ENCODE results near the gene HOXB5. TPM values are rescaled to one million over a fixed set of nuclear protein-coding genes. Genes with fewer than 3 reads are reported as not detected.

The HOXB5 gene
- total RNA-seq, 2 experiments from 2014 or later = 0.20 TPM; not detected in 1

DNA sequence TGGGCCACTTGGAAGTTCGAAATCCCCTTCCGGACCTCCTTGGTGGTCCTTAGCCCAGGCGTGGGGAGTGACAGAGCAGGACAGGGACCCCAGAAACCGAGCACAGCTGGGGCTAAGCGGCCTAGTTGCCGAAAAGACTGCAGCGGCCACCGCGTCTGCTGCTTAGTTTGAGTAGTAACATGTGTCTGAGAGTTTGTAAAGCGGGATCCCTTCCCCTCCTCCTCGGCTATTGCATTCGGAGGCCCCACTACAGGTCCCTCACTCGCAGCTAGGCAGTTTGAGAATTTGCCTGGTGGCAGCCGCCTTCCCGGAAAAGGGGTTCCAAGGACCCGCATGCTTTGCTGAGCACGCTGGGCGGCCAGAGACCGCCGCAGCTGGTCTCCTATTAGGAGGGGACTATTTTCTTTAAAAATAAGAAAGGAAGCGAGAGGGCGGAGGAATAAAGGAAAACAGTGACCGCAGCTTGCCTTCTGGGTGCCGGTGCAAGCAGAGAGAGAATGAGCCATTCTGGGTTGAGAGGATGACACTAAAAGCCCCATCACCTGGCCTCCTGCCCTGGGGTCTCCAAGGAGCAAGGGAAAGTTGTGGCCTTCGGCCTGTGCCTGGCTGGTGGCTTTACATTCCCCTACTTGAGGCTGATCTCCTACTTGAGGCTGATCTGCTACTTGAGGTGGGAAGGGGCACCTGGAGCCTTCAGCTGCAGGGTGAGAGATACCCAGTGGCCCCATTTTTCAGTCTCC, 1.1 kb upstream of the HOXB5 start:
- Mint-ChIP-seq H3K4me1 (peaks cover 53% of the 10 kb centered on the region), H3K27ac (no peak overlapping the region), H3K4me3 (no peak overlapping the region), H3K36me3 (ENCODE audit: low read depth) (no peaks in the 10 kb centered on the region), H3K9me3 (no peaks in the 10 kb centered on the region), H3K27me3 (peaks cover 86% of the 10 kb centered on the region)
- ChIA-PET POLR2A (interaction anchor here (0.8 to 1.4 kb wide), 2 partner anchors 18 to 259 kb away, joined by 3 to 7 read pairs; no protein-coding TSS in a partner anchor), CTCF (interaction anchor here (0.8 to 5.8 kb wide), 11 partner anchors 21 to 426 kb away, joined by 3 to 62 read pairs (median 5); partner anchors contain the start of gene HOXB8)
- DNase-seq = no peak

DNA sequence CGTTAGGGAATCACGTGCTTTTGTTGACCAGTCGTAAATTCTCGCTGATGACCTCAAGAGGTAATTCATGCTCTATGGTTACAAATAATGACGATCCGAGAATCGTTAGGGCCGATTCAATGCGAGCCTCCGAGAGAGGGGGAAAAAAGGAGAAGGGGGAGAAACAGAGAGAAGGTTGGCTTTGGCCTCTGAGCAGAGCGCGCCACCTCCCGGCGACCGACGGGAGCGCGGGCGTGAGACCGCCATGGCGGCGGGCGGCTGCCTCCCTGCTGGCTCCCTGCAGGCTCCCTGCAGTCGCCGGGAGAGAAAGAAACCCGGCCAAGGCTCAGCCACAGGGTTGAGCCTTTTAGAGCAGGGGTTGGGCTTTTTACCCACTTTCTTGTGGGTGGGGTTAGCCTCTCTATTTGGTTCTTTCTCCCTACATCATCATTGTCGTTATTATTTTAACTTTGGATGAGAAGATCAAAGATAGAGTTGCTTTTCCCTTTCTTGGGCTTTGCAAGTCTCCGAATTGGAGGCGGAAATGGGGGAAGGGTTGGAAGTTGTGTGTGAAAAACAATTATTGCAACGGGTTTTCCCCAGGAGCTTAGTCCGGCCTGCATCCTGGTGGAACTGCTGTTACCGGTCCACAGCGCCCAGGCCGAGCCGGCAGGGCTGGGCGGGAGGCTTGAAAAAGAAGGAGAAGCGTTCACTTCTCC, 410 bp upstream of the HOXB5 start:
- POLR2A ChIA-PET = interaction anchor here (1.0 to 2.0 kb wide), 10 partner anchors 7 to 272 kb away, joined by 3 to 7 read pairs (median 5); no protein-coding TSS in a partner anchor
- peaks cover 53% of the 10 kb centered on the region for H3K4me1 Mint-ChIP-seq

DNA sequence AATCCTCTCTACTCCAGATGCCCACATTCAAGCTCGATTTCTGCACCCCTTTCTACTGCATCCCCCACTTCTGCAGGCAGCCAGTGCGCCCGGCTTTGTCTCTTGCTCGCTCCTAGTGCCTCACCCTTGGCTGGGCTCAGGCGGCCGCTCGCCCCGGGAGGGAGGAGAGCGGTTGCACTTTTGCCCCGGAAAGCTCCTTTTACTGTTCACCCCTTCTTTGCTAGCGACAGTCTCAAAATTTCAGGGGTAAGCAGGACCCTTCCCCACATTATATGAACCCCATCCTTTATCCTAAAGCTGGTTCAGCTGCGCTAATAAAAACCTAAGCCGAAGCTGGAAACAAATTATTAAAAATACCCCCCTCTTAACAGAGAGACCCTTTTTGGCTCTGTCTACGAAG, 1.0 kb downstream of the HOXB5 start:
- Mint-ChIP-seq H3K4me1 (peaks cover 43% of the 10 kb centered on the region), H3K27ac (no peak overlapping the region)
- POLR2A ChIA-PET = interaction anchor here (0.5 to 2.0 kb wide), 11 partner anchors 9 to 457 kb away, joined by 3 to 7 read pairs (median 4); no protein-coding TSS in a partner anchor

More for the DNA sequence above, 410 bp upstream of the HOXB5 start:
- DNase-seq = peak; percentile 84
- H3K4me3 Mint-ChIP-seq = peak overlapping the region; percentile 71
- CTCF ChIA-PET = interaction anchor here (0.6 to 5.8 kb wide), 36 partner anchors 14 to 567 kb away, joined by 3 to 62 read pairs (median 5); partner anchors contain the start of gene HOXB8
- peaks cover 86% of the 10 kb centered on the region for H3K27me3 Mint-ChIP-seq
- no peak overlapping the region for H3K27ac Mint-ChIP-seq
- no peaks in the 10 kb centered on the region for H3K9me3 Mint-ChIP-seq
- H3K36me3 Mint-ChIP-seq (ENCODE audit: low read depth) = no peaks in the 10 kb centered on the region

DNA sequence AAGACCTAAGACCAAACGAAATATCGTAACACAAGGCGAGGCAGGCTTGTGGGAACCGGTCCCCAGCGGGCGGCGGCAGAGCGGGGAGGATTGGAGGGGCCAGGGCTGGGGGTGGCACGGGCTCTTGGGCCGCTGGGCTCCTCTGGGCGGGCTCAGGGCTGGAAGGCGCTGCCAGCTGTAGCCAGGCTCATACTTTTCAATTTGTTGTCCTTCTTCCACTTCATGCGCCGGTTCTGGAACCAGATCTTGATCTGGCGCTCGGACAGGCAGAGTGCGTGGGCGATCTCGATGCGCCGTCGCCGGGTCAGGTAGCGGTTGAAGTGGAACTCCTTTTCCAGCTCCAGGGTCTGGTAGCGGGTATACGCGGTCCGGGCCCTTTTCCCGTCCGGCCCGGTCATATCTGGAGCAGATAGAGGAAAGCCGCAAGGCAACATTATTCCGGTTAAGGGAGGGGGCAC, 1.5 kb downstream of the HOXB5 start:
- H3K9me3 Mint-ChIP-seq = no peaks in the 10 kb centered on the region
- DNase-seq = no peak
- H3K4me3 Mint-ChIP-seq = no peak overlapping the region
- no peak overlapping the region for H3K27ac Mint-ChIP-seq
- POLR2A ChIA-PET = interaction anchor here (1.0 to 2.0 kb wide), 6 partner anchors 9 to 240 kb away, joined by 3 to 7 read pairs (median 4); no protein-coding TSS in a partner anchor
- no peaks in the 10 kb centered on the region for H3K36me3 Mint-ChIP-seq (ENCODE audit: low read depth)
- peaks cover 43% of the 10 kb centered on the region for H3K4me1 Mint-ChIP-seq
- CTCF ChIA-PET = interaction anchor here (1.1 to 5.8 kb wide), 14 partner anchors 21 to 567 kb away, joined by 4 to 62 read pairs (median 14); no protein-coding TSS in a partner anchor
- peaks cover 84% of the 10 kb centered on the region for H3K27me3 Mint-ChIP-seq

More for the DNA sequence above, 1.0 kb downstream of the HOXB5 start:
- Mint-ChIP-seq H3K36me3 (ENCODE audit: low read depth) (no peaks in the 10 kb centered on the region), H3K4me3 (peak overlapping the region; percentile 71), H3K9me3 (no peaks in the 10 kb centered on the region), H3K27me3 (peaks cover 84% of the 10 kb centered on the region)
- CTCF ChIA-PET = interaction anchor here (0.7 to 5.8 kb wide), 48 partner anchors 10 to 567 kb away, joined by 3 to 62 read pairs (median 4); no protein-coding TSS in a partner anchor
- DNase-seq = no peak

DNA sequence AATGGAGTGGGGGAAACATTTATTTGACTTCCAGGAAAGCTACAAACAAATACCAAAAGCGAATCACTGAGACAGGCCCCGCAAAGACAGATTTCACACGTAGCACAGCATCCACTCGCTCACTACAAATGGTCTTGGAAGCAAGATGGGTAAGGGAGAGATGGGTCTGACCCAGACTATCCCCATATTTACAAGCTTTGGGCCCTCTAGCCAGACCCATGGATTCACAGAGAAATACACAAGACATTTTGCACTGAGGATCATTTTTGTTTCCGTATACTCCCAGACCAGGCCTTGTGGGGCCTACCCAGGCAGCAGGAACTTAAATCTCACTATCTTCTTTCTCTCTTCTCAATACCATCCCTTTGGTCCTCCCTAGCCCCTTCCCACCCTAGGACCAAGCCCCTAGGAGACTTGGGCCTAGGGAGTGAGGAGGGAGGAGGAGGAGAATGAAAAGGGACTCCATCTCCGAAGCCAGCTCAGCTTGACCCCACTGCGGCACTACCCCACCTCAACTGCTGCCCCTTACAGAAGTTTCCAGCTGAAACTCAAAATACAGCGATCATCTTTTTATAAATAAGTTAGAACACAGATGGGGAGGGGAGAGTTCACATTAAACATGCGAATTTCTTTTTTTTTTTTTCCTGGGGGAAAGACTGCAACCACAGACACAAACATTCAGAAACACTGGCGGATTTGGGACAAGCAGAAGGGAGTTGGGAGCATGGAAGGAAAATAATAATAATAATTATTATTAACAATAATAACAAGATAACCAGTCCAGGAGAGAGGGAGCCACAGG, 2.1 kb downstream of the HOXB5 start:
- ChIA-PET CTCF (interaction anchor here (0.7 to 5.8 kb wide), 8 partner anchors 99 to 511 kb away, joined by 3 to 62 read pairs (median 16); no protein-coding TSS in a partner anchor), POLR2A (interaction anchor here (0.8 to 1.9 kb wide), 4 partner anchors 22 to 258 kb away, joined by 3 to 8 read pairs (median 6); no protein-coding TSS in a partner anchor)
- Mint-ChIP-seq H3K27ac (no peak overlapping the region), H3K27me3 (peaks cover 84% of the 10 kb centered on the region), H3K4me1 (peaks cover 43% of the 10 kb centered on the region), H3K4me3 (no peak overlapping the region), H3K9me3 (no peaks in the 10 kb centered on the region), H3K36me3 (ENCODE audit: low read depth) (no peaks in the 10 kb centered on the region)
- no peak for DNase-seq

DNA sequence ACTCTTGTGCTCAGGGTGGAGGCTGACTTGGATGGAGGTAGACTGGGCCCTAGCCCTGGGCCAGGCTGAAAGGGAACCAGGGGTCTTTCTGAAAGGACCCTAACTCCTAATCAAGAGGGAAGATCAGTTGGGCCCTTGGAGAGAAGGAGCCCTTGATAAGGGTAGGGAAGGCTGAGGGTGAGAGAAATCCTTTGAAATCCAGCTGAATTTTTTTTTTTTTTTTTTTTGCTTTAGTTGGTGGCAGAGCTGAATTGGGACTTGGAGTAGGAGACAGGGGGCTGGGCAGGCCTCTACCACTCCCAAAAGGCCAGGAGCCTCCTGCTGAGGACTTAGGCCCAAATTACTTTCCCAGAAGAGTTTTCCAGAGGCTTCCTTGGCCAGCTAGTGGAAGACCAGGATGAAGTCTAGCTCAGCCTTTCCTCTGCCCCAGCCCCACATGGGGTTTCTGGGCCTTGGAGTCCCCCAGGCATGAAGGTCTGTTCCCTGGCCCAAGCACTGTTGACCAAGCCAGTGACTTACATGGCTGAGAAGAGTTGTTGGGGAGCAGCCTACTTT, 2.9 kb downstream of the HOXB5 start:
- H3K4me1 Mint-ChIP-seq = peaks cover 46% of the 10 kb centered on the region
- H3K9me3 Mint-ChIP-seq = no peaks in the 10 kb centered on the region
- no peak overlapping the region for H3K4me3 Mint-ChIP-seq
- CTCF ChIA-PET = interaction anchor here (0.7 to 5.8 kb wide), 5 partner anchors 98 to 510 kb away, joined by 3 to 62 read pairs (median 5); no protein-coding TSS in a partner anchor
- DNase-seq = no peak
- no peak overlapping the region for H3K27ac Mint-ChIP-seq
- H3K36me3 Mint-ChIP-seq (ENCODE audit: low read depth) = no peaks in the 10 kb centered on the region
- POLR2A ChIA-PET = interaction anchor here (1.4 to 1.9 kb wide), 2 partner anchors 255 to 257 kb away, joined by 3 to 8 read pairs; no protein-coding TSS in a partner anchor
- peaks cover 85% of the 10 kb centered on the region for H3K27me3 Mint-ChIP-seq

DNA sequence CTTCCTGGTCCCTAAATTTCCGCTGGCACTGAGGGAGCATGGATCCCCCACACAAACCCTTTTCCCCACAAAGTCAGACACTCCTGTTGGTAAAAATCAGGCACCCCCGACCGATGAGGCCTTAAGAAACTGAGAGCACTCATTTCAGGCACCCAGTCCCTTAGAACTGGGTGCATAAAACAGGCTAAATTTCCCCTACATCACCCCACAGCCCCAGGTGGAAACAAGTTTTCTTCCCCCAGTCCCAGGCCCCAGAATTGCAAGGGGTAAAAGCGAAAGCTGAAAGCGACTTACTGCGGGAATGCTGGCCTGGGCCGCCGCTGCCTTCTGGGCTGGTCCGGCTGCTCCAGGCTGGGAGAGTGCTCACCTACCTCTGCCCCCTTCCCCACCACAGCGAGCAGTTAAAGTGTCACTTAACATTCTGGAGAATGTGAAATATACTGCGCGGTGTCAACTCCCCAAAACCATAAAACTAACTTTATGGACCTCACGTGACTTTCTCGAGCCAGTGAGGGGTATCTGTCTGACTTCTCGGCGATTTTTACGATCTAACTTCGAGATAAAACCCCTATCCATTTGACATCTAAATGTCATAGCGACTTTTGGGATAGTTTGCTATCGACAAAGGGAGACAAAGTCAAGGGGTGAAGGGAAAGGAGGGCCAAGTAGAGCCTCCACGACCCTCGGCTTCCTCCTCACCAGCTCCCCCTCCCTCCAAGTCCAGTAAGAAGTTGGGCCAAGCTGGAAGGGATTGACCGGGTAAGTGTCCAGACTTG, 3.6 kb downstream of the HOXB5 start, which contains the start of gene HOXB3:
Gene HOXB3 (minus strand): TSS at position 411 of the 776 bp plus-strand sequence. CDS start 37,767 bp downstream, outside the sequence.
- no peak within 1 kb of the TSS for H3K27ac Mint-ChIP-seq

DNA sequence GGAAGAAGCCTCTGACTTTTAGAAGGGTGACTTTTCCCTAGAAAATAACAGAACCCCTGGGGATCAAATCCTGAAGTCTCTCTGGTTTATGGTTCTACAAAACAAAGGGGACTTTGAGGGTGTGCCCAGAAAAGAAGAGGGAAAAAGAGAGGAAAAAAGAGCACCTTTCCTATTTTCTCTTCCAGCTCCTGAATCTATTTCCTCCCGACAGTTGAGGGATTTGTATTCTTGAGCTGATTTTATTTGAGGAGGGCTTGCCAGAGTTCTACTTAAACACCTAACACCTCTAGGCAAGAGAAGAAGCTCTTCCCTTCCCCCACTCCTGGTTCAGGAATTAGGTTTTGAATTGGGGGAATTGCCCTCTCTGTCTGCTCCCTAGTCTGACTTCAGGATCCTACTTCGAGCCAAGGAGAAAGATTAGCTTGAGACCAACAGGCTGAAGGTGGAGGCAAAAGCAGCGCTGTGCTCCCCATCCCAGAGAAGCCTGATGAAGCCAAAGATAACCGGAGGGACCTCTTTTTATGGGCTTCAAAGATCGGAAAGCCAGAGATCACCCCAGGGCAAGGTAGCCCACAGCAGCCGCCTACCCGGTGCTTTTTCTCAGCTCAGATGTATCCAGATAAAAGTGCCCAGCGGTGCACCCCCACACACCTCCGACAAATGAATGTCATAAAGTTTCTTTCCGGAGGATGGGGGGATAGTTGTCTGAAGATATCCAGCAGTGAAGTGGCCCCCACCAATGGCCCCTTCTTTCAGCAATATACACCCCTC, 4.3 kb downstream of the HOXB5 start:
- no peaks in the 10 kb centered on the region for H3K36me3 Mint-ChIP-seq (ENCODE audit: low read depth)
- no peak for DNase-seq
- ChIA-PET POLR2A (interaction anchor here (0.6 to 1.4 kb wide), 2 partner anchors 253 to 294 kb away, joined by 3 read pairs; no protein-coding TSS in a partner anchor), CTCF (interaction anchor here (1.0 to 2.5 kb wide), 5 partner anchors 29 to 281 kb away, joined by 3 to 12 read pairs (median 5); no protein-coding TSS in a partner anchor)
- H3K4me3 Mint-ChIP-seq = no peak overlapping the region
- peaks cover 78% of the 10 kb centered on the region for H3K27me3 Mint-ChIP-seq
- no peak overlapping the region for H3K27ac Mint-ChIP-seq
- H3K4me1 Mint-ChIP-seq = peaks cover 55% of the 10 kb centered on the region
- no peaks in the 10 kb centered on the region for H3K9me3 Mint-ChIP-seq

More for the DNA sequence above, 3.6 kb downstream of the HOXB5 start, which contains the start of gene HOXB3:
- H3K36me3 Mint-ChIP-seq (ENCODE audit: low read depth) = no peaks in the 10 kb centered on the region
- peaks cover 48% of the 10 kb centered on the region for H3K4me1 Mint-ChIP-seq
- no peaks in the 10 kb centered on the region for H3K9me3 Mint-ChIP-seq
- no peak within 1 kb of the TSS for H3K4me3 Mint-ChIP-seq
- H3K27me3 Mint-ChIP-seq = peaks cover 79% of the 10 kb centered on the region
- ChIA-PET POLR2A (interaction anchor here (1.4 to 1.9 kb wide), 2 partner anchors 254 to 256 kb away, joined by 3 to 8 read pairs; no protein-coding TSS in a partner anchor), CTCF (interaction anchor here (0.9 to 5.8 kb wide), 4 partner anchors 97 to 431 kb away, joined by 3 to 62 read pairs (median 8); no protein-coding TSS in a partner anchor)
- DNase-seq = no peak

DNA sequence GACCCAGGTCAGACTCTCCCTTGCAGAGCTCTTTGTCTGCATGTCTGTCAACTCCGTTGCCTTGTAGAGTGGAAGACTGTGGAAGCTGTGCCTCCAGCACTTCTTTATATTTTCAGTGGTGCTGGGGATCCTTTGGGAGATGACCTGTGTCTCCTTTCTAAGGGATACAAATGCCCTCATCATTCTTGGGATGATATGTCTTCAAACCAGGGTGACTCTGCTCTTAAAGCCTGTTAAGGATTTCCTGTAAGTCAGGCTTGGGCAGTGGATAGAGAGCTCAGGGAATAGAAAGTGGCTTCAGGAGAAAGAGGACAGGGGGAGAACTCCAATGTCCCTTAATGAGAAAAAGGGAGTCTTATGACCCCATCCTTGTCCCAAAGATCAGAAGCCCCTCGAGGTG, 5.1 kb downstream of the HOXB5 start:
- Mint-ChIP-seq H3K36me3 (ENCODE audit: low read depth) (no peaks in the 10 kb centered on the region), H3K27me3 (peaks cover 78% of the 10 kb centered on the region), H3K9me3 (no peaks in the 10 kb centered on the region), H3K4me1 (peaks cover 51% of the 10 kb centered on the region), H3K27ac (no peak overlapping the region), H3K4me3 (no peak overlapping the region)
- ChIA-PET CTCF (interaction anchor here (0.6 to 2.5 kb wide), 7 partner anchors 30 to 435 kb away, joined by 3 to 12 read pairs (median 4); no protein-coding TSS in a partner anchor), POLR2A (interaction anchor here (0.6 to 1.2 kb wide), 2 partner anchors 38 to 293 kb away, joined by 3 read pairs; partner anchors contain the start of gene HOXB9)
- no peak for DNase-seq

DNA sequence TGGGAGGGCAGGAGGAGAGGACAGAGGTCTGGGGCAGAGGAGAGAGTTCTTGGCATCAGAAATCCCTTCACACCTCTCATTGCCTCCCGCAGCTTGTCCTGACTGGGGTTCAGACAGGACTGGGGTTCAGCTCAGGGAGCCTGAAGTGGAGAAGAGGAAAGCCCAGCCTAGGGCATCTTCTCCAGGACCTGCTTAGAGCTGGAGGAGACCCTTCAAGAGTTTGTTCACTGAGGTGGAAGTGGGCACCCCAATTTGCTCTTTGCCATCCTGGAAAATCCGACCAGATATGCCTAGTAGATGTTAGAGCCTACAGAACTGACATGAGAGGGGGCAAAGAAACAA, 5.5 kb downstream of the HOXB5 start:
- ChIA-PET CTCF (interaction anchor here (0.5 to 2.5 kb wide), 10 partner anchors 30 to 435 kb away, joined by 3 to 12 read pairs (median 4); no protein-coding TSS in a partner anchor), POLR2A (interaction anchor here (0.7 to 1.2 kb wide), 6 partner anchors 13 to 236 kb away, joined by 3 to 4 read pairs (median 3); partner anchors contain the start of gene HOXB9)
- no peak for DNase-seq
- Mint-ChIP-seq H3K9me3 (no peaks in the 10 kb centered on the region), H3K27me3 (peaks cover 78% of the 10 kb centered on the region), H3K27ac (no peak overlapping the region), H3K4me3 (no peak overlapping the region), H3K4me1 (peaks cover 46% of the 10 kb centered on the region), H3K36me3 (ENCODE audit: low read depth) (no peaks in the 10 kb centered on the region)

All from activated CD4-positive, alpha-beta memory T cell treated with anti-CD3 and anti-CD28 coated beads, Interleukin-2, amount 10 ng/mL, durations not matched to agents 7 days and 5 days (primary cell).